Activated naive CD4-positive, alpha-beta T cell treated with anti-CD3 and anti-CD28 coated beads, Interleukin-2, amount 50 U/mL, for 72 hours (primary cell): Measurements from ENCODE around the gene PARD3B. TPM values are rescaled to one million over a fixed set of nuclear protein-coding genes. Genes with fewer than 3 reads are reported as not detected.

Experiments
- ATAC-seq, 2 donors: fragments of 150-1000 bp; cut with Tn5 transposase; 2 replicates each; pipeline ENCODE4 v1.10.0; 2021; ENCODE audit warnings: mild to moderate bottlenecking in 2 of 2, moderate library complexity in 2 of 2
- DNase-seq, 2 donors: peaks; one replicate each; pipeline ENCODE4 v3.0.0; 2021 to 2022; ENCODE audit warnings: low spot score in 2 of 2
- H3K27ac Mint-ChIP-seq, 2 donors: one replicate each; pipeline ENCODE4 v1.8.0; 2022; ENCODE audit warnings: mild to moderate bottlenecking in 2 of 2, mixed read lengths in 2 of 2
- H3K36me3 Mint-ChIP-seq, 2 donors: one replicate each; pipeline ENCODE4 v1.8.0; 2022; ENCODE audit warnings: mixed read lengths in 2 of 2
- H3K9me3 Mint-ChIP-seq, 2 donors: one replicate each; pipeline ENCODE4 v1.8.0; 2022; ENCODE audit warnings: mixed read lengths in 2 of 2
- total RNA-seq, 2 donors: library from RNA; stranded (reverse); gene quantifications; one replicate each; pipeline ENCODE4 v1.2.3, GENCODE V29; 2022

PARD3B gene
- total RNA-seq, 2 donors from 2014 or later = 0.09 to 0.35 TPM

DNA sequence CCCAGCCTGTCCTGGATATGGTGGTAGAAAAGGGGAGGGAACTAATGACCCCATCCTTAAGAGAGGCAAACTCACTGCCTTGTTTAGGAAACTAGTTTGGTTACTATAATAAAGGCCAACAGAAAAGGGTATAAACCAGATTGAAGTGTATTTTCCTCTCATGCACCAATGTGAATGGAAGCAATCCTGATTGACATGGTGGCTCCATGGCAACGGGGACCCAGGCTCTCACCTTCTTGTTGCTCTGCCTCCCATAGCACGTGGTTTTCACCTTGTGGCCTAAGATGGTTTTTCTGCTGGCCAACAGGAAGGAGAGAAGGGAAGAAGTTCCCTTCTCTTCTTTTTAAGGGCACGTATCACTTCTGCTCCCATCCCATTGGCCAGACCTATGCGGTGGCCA is 1069.7 kb downstream of the PARD3B start:
- no peak for ATAC-seq
- no peaks in the 10 kb centered on the region for H3K9me3 Mint-ChIP-seq

DNA sequence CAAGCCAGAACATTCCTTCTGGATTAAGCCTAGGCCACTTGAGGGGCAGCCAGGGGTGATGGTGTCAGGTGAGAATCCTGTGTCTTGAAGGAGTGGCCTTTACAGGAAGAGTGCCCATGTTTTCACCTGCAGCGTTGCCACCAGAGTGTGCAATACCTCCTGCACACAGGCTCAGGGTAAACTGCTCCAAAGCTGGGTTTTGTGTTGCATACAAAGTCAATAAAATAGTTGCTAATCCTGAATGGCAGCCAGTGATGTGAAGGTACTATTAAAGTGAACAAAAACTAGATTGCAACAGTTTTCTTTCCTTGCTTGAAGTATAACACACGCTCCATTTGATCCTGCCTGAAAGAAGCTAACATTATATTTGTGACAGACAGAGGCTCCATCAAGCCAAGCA is 1072.6 kb downstream of the PARD3B start:
- Mint-ChIP-seq H3K9me3 (no peaks in the 10 kb centered on the region), H3K27ac (no peak overlapping the region), H3K36me3 (no peaks in the 10 kb centered on the region)
- ATAC-seq (no peak), DNase-seq (no peak)

More for the DNA sequence above, 1069.7 kb downstream of the PARD3B start:
- H3K36me3 Mint-ChIP-seq = no peaks in the 10 kb centered on the region
- no peak for DNase-seq
- no peak overlapping the region for H3K27ac Mint-ChIP-seq

DNA sequence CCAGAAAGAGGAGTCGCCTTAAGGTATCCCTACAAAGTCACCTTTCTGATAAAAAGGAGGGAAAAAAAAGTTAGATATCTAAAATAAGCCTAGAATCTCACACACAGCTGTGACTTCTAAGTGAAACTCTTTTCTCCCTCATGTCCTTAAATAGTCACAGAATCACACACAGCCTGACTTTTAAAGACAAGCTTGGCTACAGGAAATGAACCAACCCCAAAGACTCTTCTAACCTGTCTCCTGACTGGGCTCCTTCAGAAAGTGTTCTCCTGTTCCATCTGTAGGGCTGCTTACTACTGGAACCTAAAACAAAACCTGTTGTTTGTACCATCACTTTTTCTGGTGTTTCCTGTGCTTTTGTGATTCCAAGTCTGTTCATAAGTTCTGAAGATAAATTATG is 1074.3 kb downstream of the PARD3B start:
- H3K9me3 Mint-ChIP-seq = peaks cover 0 to 5% of the 10 kb centered on the region in 2 donors
- no peaks in the 10 kb centered on the region for H3K36me3 Mint-ChIP-seq
- ATAC-seq = no peak
- DNase-seq = no peak
- no peak overlapping the region for H3K27ac Mint-ChIP-seq

DNA sequence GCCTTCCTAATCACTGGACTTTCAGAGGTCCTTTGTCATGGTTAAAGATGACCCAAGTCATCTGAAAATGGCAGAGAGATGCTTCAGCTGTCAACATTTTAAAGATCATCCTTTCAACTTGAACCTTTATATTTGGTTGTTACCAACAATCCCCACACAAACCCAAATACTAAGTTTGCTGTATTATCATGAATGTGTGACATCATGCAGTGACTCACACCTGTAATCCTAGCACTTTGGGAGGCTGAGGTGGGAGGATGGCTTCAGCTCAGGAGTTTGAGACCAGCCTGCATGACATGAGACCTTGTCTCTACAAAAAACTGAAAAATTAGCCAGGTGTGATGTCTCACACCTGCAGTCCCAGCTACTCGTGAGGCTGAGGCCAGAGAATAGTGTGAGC is 1081.8 kb downstream of the PARD3B start:
- ATAC-seq = no peak
- H3K36me3 Mint-ChIP-seq = no peaks in the 10 kb centered on the region
- no peak for DNase-seq
- H3K9me3 Mint-ChIP-seq = peaks cover 0 to 5% of the 10 kb centered on the region in 2 donors
- H3K27ac Mint-ChIP-seq = no peak overlapping the region

DNA sequence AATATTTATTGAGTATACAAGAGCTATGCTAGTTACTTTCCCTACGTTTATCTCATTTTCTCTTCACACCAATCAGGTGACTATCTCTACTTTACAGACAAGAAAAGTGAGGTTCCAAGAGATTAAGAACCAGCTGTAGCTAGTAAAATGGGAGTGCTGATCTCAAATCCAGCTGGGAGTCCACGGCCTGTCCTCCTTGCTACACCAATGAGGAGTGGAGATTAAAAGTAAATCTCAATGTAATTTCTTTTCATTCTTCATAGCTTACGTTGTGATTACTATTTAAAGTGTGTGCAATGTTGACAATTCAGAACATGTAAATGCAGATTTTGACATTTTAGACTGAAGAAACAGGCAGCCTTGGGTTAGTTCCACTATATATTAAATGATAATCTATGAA is 1083.1 kb downstream of the PARD3B start:
- no peaks in the 10 kb centered on the region for H3K36me3 Mint-ChIP-seq
- DNase-seq (no peak), ATAC-seq (no peak)
- H3K27ac Mint-ChIP-seq = no peak overlapping the region
- H3K9me3 Mint-ChIP-seq = peaks cover 0 to 5% of the 10 kb centered on the region in 2 donors

DNA sequence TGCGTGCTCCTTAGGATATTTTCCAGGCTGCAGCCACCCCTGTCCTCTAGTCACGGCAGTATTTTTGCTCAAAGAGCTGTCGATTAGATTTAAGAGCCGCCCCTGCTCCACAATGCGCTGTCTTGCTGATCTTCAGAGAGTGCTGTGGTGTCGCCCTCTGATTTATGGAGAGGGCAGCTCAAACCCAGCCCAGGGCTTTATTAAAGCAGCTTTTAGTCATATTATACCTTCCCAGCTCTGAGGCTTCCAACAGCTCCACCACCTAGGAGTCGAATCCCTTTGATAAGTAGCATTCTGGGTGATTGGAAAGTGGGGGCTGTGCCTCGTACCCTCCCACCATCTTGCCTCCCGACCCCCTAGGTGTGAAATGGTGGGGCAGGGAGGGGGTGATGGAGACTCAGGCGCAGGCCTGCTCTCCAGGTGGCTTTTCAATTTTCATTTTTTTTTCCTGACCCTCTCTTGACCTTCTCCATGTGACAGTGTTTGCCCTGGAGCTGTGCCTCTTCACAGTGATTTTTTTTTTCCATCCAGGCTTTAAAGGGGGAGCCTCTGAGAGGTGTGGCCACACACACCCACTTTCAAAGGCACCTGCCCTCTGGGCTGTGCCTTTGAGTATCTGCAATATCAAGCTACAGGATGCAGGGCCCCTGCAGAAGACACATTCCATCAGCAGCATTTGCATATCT is 1084.0 kb downstream of the PARD3B start:
- no peak for ATAC-seq
- H3K27ac Mint-ChIP-seq = no peak overlapping the region

DNA sequence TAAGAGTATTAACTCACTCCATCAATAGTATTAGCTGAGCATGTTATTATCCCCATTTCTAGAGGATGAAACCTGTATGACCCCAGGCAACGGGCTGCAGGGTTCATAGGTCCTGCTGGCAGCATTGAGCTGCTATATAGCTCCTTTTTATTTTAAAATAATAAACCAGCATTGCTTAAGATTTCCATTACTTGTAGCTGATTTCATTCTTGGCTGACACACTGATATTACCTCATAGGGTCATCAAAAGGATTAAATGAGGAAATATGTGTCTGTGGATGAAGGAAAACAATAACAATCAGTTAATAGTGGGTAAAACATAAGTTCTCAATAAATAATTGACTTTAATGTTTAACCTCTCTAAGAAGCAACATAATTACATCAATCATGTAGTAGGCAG is 1088.7 kb downstream of the PARD3B start:
- Mint-ChIP-seq H3K9me3 (no peaks in the 10 kb centered on the region), H3K36me3 (no peaks in the 10 kb centered on the region), H3K27ac (no peak overlapping the region)
- DNase-seq (no peak), ATAC-seq (no peak)

More for the DNA sequence above, 1084.0 kb downstream of the PARD3B start:
- Mint-ChIP-seq H3K9me3 (peaks cover 0 to 2% of the 10 kb centered on the region in 2 donors), H3K36me3 (no peaks in the 10 kb centered on the region)
- DNase-seq = no peak

DNA sequence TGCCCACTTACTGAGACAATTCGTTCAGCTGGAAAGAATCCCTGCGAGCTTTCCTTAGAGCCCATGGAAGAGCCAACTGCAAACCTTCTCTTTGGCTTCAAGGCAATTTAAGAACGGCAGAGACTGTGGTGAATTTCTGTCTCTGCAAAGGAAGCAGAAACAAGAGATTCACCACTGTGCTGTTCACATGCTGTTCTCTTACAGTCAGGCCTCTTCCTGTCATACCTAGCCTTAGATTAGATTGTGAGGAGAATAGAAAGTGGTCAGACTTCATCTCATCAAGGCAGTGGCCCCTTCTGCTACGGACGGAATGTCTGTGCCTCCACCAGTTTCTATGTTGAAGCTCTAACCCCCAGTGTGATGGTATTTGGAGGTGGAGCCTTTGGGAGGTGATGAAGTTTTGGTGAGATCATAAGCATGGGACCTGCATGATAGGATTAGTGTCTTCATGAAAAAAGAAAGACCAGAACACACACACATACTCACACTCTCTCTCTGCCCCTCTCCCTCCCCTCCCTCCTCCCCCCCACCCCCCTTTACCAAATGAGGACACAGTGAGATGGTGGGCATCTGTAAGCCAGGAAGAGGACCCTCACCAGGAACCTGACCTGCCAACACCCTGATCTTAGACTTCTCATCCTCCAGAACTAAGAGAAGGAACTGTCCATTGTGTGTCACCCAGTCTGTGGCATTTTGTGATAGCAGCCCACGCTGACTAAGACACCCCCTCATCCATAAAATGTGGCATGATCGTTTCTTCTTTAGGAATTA is 1091.5 kb downstream of the PARD3B start:
- DNase-seq = no peak

DNA sequence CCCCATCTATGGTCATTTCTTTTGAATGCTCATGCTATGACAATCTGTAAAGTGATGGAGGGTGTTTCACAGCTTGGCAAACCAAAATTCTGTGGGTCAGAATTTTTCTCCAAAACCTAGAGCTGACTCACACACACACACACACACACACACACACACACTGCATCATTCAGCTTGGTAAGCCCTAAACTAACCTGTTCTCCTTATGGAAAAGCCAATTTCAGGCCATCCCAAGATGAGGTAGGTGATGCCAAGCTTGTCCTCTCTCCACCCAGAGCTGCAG is 1092.0 kb downstream of the PARD3B start:
- ATAC-seq (peak; percentile 3 to 50), DNase-seq (no peak)
- Mint-ChIP-seq H3K36me3 (no peaks in the 10 kb centered on the region), H3K27ac (no peak overlapping the region), H3K9me3 (peaks cover 0 to 4% of the 10 kb centered on the region in 2 donors)

More for the DNA sequence above, 1091.5 kb downstream of the PARD3B start:
- ATAC-seq = peak; percentile 49 to 53
- no peak overlapping the region for H3K27ac Mint-ChIP-seq
- peaks cover 0 to 4% of the 10 kb centered on the region in 2 donors for H3K9me3 Mint-ChIP-seq
- H3K36me3 Mint-ChIP-seq = no peaks in the 10 kb centered on the region

DNA sequence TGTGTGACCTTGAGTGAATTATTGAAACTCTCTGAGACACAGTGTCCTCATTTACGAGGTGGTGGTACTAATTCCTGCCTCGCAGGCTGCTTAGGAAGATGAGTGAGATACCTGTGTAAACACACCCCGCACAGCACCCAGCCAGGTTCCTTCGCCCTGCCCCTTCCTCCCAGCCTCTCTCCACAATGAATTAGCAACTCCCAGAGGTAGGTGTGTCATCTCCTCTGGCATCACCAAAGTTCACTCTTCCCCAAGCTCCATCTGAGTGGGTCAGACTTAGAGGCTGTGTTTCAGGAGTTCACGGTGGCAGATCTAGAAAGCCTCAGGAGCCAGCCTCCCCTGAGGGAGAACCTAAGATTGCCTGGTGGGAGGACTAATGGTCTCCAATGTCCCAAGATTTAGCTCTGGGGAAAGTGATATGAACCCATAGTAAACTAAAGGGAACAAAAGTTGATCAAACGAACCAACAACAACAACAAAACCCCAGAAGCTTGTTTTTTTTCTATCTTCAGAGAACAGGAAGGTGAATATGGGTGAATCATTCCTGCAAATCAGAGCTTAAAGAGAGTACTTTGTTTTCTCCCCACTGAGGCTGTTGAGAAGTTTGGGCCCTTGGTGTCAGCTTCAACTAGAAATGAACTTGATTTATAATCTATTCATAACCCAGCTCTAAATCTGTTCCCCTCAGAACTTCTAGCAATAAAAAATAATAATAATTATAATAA is 1092.7 kb downstream of the PARD3B start:
- no peak overlapping the region for H3K27ac Mint-ChIP-seq
- peak; percentile 49 to 63 for ATAC-seq
- DNase-seq = no peak
- no peaks in the 10 kb centered on the region for H3K36me3 Mint-ChIP-seq
- peaks cover 0 to 4% of the 10 kb centered on the region in 2 donors for H3K9me3 Mint-ChIP-seq

DNA sequence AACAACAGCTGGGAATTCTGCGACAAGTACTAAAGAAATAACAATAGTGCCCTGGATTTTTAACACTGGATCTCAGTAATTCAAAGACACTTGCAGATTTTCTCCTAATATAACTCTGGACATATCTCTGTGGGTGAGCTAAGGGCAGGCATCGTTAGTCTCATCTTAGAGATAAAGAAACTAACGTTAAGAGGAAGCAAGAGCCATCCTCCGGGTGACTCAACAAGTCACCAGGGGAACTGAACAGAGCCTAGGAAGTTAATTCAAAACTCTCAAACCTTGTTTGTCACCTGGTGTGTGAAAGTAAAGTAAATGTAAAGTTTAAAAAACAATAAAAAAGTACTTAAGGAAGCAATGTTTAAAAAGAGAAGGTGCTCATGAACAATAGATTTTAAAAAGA is 1095.4 kb downstream of the PARD3B start:
- Mint-ChIP-seq H3K9me3 (peaks cover 0 to 4% of the 10 kb centered on the region in 2 donors), H3K27ac (no peak overlapping the region)
- no peak for DNase-seq

DNA sequence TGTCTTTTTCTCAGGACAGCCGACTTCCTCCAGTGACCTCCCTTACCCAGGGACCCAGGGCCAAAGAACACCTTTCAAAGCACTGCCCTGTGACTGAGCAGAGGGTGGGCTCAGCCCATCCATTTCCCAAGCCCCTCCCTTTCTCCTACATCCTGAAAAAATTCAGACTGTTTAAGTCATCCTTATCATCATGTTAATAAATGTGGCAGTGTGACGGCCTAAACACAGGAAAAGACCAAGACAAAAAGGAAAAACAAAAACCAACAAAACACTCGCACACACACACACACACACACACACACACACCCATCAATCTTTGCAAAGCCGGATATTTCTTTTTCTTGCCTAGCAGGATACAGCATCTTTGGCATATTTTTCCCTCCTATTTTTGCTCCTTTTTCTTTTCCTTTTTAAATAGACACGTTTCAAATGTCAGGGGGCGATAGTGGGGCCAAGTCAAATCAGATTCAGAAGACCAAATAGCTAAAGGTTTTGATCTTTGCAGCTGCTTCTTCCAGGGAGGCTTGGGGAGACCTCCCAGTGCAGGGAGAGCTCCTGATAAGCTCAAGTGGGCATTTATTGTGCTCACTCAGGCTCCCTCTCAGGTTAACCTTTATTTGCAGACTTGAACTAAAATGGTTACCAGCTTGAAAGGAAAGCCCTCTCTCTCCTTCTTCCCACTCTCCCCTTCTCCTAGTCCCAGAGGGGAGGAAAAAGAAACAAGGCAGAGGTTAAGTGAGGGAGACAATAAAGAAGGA is 1097.5 kb downstream of the PARD3B start:
- DNase-seq (no peak), ATAC-seq (no peak)
- no peak overlapping the region for H3K27ac Mint-ChIP-seq
- H3K36me3 Mint-ChIP-seq = no peaks in the 10 kb centered on the region
- H3K9me3 Mint-ChIP-seq = peaks cover 0 to 4% of the 10 kb centered on the region in 2 donors

More for the DNA sequence above, 1095.4 kb downstream of the PARD3B start:
- ATAC-seq = peak in 1 of 2 donors; percentile 37
- H3K36me3 Mint-ChIP-seq = no peaks in the 10 kb centered on the region

DNA sequence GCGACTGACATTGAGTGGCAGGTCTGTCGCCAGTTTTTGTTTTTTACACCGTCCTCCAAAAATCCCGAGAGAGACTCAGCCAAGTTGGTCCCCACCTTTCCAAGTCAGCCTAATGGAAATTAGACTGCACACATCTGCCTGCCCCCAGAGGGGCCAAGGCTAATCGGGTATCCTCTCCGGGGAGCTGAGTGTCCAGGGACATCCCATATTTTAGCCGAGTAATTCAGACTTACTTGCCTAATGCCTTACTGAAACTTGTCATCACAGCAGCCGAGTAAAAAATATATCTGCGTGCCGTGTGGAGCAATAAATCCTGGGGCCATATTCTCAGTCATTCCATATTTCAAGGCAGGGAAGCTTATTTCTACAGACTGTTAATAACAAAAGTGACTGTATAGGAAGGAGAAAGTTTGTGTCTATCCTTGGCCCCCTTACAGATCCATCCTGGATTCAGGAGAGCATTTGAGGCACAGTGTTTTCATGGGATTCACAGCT is 1098.2 kb downstream of the PARD3B start:
- Mint-ChIP-seq H3K9me3 (peaks cover 0 to 4% of the 10 kb centered on the region in 2 donors), H3K36me3 (no peaks in the 10 kb centered on the region)
- no peak for ATAC-seq

DNA sequence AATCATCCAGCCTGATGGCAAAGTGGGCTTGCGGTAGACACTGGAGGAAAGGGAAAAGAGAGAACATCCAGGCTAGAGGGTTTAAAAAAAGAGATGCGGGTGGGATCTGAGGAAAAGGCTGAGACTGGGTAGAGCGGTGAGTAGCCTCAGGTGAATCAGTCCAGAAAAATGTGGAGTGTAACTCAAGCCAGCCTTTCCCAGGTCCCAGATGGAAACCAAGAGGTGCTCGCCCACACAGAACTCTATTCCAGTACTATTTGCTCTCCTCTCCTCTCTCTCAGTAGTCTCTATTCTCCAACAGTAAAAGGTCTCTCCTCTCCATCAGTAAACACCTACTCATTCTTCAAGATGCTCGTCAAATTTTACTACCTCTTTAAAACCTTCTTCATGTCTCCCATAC is 1098.7 kb downstream of the PARD3B start:
- no peaks in the 10 kb centered on the region for H3K36me3 Mint-ChIP-seq
- no peak overlapping the region for H3K27ac Mint-ChIP-seq
- H3K9me3 Mint-ChIP-seq = peaks cover 0 to 4% of the 10 kb centered on the region in 2 donors
- DNase-seq = no peak
- no peak for ATAC-seq

More for the DNA sequence above, 1098.2 kb downstream of the PARD3B start:
- H3K27ac Mint-ChIP-seq = no peak overlapping the region
- DNase-seq = no peak

DNA sequence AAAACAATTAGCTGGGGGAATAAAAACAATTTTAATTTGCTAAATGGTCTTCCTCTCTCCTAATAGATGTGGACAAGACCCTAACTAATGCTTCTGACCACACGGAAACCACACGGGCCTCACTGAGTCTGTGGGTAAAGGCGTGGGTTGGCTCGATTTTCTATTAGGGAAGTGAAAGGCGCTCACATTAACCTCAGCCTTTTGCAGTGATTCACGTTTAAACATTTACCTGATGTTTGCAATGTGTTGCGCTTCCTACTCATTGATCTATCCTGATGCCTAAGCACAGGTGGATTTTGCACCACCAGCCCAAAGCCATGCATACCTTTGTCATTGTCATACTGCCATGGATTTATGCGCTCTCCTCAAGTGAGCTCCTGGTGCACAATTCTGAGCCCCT is 1101.4 kb downstream of the PARD3B start:
- DNase-seq (no peak), ATAC-seq (no peak)
- H3K36me3 Mint-ChIP-seq = no peaks in the 10 kb centered on the region
- no peak overlapping the region for H3K27ac Mint-ChIP-seq
- H3K9me3 Mint-ChIP-seq = no peaks in the 10 kb centered on the region

DNA sequence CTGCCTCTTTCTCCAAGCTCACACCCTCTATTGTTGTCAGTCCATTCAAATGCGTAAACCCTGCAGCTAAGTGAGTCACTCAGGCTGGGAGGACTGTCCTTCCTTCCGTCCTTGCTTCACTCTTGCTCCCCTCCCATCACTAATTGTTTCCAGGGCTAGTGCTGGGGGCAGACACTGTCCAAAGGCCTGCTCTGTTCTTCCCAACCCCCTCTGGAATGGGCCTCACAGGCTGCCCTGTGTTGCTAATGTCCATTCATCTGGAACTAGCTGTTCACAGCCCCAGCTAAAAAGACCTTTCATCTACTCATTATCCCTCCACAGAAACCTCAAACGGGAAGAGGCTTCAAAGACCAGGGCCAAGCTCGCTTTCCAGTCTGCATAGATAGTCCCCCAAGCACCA is 1105.2 kb downstream of the PARD3B start:
- DNase-seq (no peak), ATAC-seq (no peak)
- Mint-ChIP-seq H3K9me3 (peaks cover 0 to 3% of the 10 kb centered on the region in 2 donors), H3K36me3 (no peaks in the 10 kb centered on the region), H3K27ac (no peak overlapping the region)
